Left kidney (tissue), 2 donors: ENCODE results near the gene ACSL3. TPM values are rescaled to one million over a fixed set of nuclear protein-coding genes. Genes with fewer than 3 reads are reported as not detected.
"Not testable (repeated sequence)": the region's sequence is repeated elsewhere in the genome, so short reads cannot be mapped to it uniquely, and the experiment has no call there.

ENCODE experiments used
- DNase-seq: peaks from one replicate; pipeline ENCODE4 v3.0.0-alpha.2; 2013
- polyA plus RNA-seq: library from polyadenylated mRNA; unstranded; fragments of 120-200 nt; gene quantifications from one replicate; pipeline ENCODE4 v1.2.1, GENCODE V29; 2013; ENCODE audit not compliant: insufficient read length

Gene ACSL3
- polyA plus RNA-seq, 1 donor: 70.5 TPM

GRCh38 chr2:222848862-222849261, 12.0 kb upstream of the ACSL3 start:
- no peak for DNase-seq

DNA sequence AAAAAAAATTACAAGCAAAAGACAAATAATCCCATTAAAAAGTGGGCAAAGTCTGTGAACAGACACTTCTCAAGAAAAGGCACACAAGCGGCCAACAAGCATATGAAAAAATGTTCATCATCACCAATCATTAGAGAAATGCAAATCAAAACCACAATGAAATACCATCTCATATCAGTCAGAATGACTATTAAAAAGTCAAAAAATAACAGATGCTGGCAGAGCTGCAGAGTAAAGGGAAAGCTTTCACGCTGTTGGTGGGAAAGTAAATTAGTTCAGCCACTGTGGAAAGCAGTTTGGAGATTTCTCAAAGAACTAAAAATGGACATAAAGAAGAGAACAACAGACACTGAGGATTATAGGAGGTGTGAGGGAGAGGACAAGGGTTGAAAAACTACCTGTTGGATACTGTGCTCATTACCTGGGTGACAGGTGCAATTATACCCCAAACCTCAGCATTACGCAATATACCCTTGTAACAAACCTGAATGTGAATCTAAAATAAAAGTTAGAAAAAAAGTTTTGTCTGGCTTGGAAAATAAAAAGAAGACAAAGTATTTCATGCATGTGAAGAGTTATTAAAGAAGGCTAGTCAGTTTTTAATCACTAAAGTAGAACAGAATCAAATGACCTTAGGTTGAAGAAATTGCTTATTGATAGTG, 8.7 kb upstream of the ACSL3 start:
- no peak for DNase-seq

DNA sequence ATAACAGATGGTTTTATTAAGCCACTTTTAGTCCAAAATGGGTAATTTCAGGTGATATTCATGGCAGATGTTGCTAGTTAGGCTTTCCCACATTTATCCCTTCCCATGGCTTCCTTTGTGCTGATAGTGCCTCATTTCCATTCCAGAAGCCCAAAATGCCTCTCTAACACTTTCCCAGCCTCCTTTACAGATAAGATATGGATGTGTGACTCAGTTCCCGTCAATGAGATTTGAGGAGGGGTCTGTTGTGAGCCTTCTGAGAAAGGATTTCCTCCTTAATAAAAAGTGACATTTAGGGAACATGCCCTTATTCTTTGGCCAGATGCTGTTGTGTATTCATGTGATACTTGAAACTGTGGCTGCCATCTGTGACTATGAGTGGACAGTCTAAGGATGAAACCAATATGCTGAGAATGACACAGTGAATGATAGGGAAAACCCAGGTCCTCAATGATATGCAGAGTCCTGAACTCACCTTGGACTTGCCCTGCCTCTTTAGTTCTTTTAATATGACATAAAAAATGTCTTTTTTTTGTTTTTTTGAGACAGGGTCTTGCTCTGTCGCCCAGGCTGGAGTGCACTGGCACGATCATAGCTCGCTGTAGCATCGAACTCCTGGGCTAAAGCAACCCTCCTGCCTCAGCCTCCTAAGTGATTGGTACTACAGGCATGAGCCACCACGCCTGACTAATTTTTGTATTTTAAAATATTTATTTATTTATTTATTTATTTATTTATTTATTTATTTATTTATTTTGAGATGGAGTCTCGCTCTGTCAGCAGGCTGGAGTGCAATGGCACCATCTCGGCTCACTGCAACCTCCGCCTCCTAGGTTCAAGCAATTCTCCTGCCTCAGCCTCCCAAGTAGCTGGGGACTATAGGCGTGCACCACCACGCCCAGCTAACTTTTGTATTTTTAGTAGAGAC, 5.8 kb upstream of the ACSL3 start:
- no peak for DNase-seq

- peak; percentile 32 for DNase-seq
These were observed 837 bp upstream of the ACSL3 start for GRCh38 chr2:222859786-222860612.

DNA sequence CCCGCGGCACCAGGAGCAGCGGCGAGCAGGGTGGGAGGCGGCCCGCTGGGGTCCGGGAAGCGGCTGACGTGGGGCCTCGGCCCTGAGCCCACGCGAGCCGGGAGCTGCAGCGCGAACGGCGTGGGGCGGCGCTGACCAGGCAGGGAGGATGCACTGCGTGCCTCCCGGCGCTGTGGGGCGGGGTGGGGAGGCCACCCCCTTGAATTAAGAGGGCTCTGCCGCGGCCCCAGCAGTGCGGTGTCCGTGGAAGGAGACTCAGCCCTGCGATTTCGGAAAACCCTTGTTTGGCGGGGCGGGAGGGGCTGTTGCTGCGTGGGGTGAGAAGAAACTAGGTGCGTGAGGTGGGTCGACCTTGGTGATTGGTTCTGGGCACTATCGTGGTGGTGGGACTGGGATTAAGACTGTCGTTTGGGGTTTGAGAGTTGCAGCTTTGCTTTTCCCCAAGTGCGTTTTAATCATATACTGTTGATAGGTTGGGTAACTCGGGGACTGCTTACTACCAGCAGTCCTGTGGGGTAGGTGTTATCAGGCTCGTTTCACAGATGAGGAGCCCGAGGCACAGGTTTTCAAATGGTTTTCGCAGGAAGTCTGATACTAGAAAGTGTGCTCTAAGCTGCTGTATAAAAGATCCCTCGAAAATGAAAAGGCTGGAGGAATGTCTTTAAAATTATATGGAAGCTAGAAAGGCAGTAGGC, 722 bp downstream of the ACSL3 start:
- DNase-seq: peak; percentile 19

- peak; percentile 45 for DNase-seq
These were observed 1.5 kb downstream of the ACSL3 start for GRCh38 chr2:222862106-222862908.

DNA sequence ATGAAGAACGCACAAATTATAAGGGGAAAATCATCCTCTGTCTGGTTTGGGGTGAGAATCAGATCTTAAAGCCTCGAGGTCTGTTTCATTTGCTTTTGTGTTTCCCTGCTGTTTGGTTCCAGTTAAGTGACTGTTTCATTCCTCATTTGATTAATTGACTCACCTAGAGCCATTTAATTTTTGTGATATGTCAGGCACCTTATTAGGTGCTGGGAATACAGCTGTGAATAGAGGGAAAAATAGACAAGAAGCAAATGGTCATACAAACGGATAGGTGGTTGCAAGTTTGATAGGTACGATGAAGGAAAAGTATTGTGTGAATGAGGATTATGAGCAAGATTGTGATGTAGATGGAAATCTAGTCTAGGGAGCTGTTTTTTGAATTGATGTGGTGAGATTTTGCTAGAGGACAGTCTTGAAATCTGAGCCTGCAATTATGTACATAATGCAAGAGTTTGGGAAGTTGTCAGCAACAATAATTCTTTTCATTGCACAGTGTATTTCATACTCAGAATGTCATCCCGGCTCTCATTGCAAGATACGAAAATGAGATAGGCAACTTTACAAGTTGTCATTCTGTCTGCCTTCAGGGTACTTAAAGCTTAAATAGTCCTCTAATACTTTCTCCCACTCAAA, 2.2 kb downstream of the ACSL3 start:
- DNase-seq: no peak

DNA sequence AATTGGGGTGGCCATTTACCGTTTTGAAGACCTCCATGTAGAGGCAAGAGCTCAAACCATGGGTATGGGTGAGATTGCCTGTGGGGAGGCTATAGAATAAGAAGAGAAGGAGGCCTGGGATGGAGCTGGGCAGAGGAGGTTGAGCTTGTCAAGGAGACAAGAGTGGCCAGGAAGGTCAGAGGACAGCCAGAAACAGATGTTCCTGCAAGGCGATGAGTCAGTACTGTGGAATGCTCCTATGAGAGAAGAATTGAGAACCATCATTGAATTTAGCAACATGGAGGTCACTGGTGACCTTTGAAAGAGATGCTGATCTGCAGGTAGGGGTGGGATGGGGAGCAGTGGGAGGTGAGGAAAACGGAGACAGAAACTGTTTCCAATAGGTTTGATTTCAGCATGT, 3.5 kb downstream of the ACSL3 start:
- DNase-seq: no peak

GRCh38 chr2:222865301-222865700, 4.5 kb downstream of the ACSL3 start:
- no peak for DNase-seq

DNA sequence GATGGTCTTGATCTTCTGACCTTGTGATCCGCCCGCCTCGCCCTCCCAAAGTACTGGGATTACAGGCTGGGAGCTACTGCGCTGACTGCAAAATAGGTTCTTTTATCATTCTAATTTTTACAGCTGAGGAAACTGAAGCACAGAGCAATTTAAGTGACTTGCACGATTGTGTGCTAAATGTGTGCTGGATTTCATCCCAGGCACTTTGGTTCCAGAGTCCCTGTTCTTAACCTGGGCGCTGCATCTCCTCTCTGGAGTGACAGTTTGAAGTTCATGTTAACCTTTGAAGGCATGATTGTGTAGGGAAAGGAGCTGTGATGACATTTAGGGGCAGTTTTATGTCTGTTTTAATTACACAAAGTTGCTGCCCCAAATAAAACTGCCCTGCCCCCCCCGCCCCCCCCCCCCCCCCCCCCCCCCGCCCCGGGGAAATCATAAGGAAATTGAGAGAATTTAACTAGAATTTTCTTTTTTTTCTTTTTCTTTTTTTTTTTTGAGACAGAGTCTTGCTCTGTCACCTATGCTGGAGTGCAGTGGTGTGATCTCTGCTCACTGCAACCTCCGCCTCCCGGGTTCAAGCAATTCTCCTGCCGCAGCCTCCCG, 5.6 kb downstream of the ACSL3 start:
- no peak for DNase-seq

GRCh38 chr2:222868560-222869251, 7.9 kb downstream of the ACSL3 start:
- DNase-seq: not testable (repeated sequence)

- no peak for DNase-seq
These were observed 8.4 kb downstream of the ACSL3 start for GRCh38 chr2:222869252-222869560.

- DNase-seq: no peak
These were observed 10.5 kb downstream of the ACSL3 start for GRCh38 chr2:222871291-222871690.

DNA sequence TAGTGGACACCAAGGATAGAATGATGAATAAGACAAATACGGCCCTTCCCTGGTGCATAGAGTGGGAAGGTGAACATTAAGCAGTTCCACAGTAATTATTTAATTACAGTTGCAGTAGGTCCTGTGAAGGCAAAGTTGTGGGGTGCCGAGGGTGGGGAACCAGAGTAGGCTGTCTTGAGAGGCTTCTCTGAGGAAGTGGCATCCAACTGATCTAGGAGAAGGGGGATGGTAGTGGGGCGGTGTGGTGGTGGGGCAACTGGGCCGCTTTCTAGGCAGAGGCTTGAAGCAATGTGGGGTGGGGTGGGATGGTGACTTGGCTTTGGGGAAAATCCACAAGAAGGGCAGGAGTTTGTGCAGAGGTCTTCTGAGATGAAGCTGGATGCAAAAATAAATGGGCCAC, 11.7 kb downstream of the ACSL3 start:
- DNase-seq: no peak

GRCh38 chr2:222875482-222875881, 14.6 kb downstream of the ACSL3 start:
- DNase-seq: no peak

GRCh38 chr2:222876947-222877346, 16.1 kb downstream of the ACSL3 start:
- no peak for DNase-seq

DNA sequence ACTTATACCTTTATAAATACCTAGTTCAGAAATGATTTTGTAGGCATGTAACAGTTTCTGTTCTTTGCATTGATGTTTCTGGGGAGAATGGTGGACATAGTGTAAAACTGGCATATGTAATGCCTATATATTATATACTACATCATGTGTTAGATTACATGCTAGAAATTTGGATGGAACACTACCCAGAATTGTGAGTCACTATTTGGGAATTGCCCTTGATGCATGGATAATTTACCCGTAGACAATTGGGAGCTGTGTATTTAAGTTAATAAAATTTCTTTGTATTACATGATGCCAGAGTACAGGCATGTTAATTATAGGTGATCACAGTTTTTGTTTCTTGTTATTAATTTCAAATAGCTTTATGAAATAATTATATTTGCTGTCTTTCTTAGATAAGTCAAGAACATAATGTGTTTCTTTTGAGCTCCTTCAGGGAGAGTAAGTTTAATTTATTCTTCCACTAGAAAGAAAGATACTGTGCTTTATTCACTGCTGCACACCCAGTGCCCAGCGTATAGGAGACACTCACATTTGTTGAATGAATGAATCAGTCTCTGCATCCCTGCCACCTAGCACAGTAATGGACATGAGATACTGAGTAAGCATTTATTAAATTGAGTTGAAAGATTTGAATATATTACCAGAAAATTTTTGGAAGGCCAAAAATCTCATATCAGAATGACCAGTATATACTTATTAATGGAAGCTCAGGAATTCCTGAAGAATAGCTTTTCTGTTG, 16.9 kb downstream of the ACSL3 start:
- DNase-seq: no peak

DNA sequence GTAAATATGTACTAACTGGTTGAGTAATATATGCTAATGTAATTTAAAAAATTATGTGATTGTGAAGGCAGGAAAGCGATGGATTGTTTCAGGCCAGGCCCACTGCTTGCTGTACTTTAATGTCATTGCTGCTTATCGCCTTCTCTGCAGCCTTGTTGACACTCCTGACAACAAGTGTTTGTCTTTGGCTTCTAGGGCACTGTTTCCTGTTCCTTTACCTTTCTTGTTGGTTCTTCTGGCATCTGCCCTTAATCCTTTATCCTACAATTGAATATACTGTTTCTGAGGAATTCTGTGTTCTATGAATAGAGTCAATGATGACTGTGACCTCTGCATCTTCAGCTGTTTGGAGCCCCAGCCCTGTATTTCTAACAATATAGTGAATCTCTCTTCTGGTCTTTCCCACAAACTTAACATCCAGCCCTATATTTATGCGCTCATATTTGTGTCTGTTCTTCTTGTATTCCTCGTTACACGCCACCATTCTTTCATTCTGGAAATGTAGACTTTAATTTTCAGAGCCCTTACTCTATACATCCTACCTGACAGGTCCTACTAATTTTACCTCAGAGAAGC, 17.6 kb downstream of the ACSL3 start:
- DNase-seq: no peak
